Neural progenitor cell (in vitro differentiated cells): ENCODE data around the gene NTN5. TPM values are rescaled to one million over a fixed set of nuclear protein-coding genes. Genes with fewer than 3 reads are reported as not detected.

Source experiments
- DNase-seq: peaks from one replicate; pipeline ENCODE4 v3.0.0-alpha.2; 2016; ENCODE audit warnings: low spot score
- H2AFZ ChIP-seq: fragments of 200-600 bp; sonication (generic); replicated peaks from 2 replicates; pipeline ENCODE4 v1.6.1; 2016; ENCODE audit warnings: antibody characterized with exemption
- H3F3A ChIP-seq: fragments of 200-600 bp; sonication (generic); 2 replicates; pipeline ENCODE4 v1.6.1; 2016; ENCODE audit warnings: antibody characterized with exemption, low read depth
- H3K27ac ChIP-seq: fragments of 200-600 bp; sonication (generic); 2 replicates; pipeline ENCODE4 v1.5.1; 2016; ENCODE audit warnings: mild to moderate bottlenecking
- H3K27me3 ChIP-seq: fragments of 200-600 bp; sonication (generic); 2 replicates; pipeline ENCODE4 v1.6.1; 2016; ENCODE audit warnings: mild to moderate bottlenecking, moderate library complexity
- H3K36me3 ChIP-seq: fragments of 200-600 bp; sonication (generic); 2 replicates; pipeline ENCODE4 v1.5.1; 2016
- H3K4me1 ChIP-seq: fragments of 200-600 bp; sonication (generic); 2 replicates; pipeline ENCODE4 v1.6.1; 2016; ENCODE audit warnings: mixed run types
- H3K4me2 ChIP-seq: fragments of 200-600 bp; sonication (generic); 2 replicates; pipeline ENCODE4 v1.6.1; 2016
- H3K4me3 ChIP-seq: fragments of 200-600 bp; sonication (generic); 2 replicates; pipeline ENCODE4 v1.5.1; 2016
- H3K79me2 ChIP-seq: fragments of 200-600 bp; sonication (generic); 2 replicates; pipeline ENCODE4 v1.6.1; 2016; ENCODE audit warnings: low read depth
- H3K9ac ChIP-seq: fragments of 200-600 bp; sonication (generic); 2 replicates; pipeline ENCODE4 v1.6.1; 2016
- H3K9me3 ChIP-seq: fragments of 200-600 bp; sonication (generic); 2 replicates; pipeline ENCODE4 v1.5.1; 2016; ENCODE audit warnings: low read depth
- H4K20me1 ChIP-seq: fragments of 200-600 bp; sonication (generic); 2 replicates; pipeline ENCODE4 v1.6.1; 2016; ENCODE audit warnings: low read depth
- H3K27ac Mint-ChIP-seq: 3 replicates; pipeline ENCODE4 v1.8.0; 2021; ENCODE audit warnings: mixed read lengths
- H3K27me3 Mint-ChIP-seq: 2 replicates; pipeline ENCODE4 v1.8.0; 2022; ENCODE audit warnings: low read depth, mild to moderate bottlenecking, inconsistent platforms, moderate library complexity, mixed read lengths; ENCODE audit not compliant: insufficient read depth
- H3K36me3 Mint-ChIP-seq: 3 replicates; pipeline ENCODE4 v1.8.0; 2021; ENCODE audit warnings: mixed read lengths
- H3K4me1 Mint-ChIP-seq: 3 replicates; pipeline ENCODE4 v1.8.0; 2021; ENCODE audit warnings: mixed read lengths
- H3K4me3 Mint-ChIP-seq: 3 replicates; pipeline ENCODE4 v1.8.0; 2021; ENCODE audit warnings: mild to moderate bottlenecking, moderate library complexity, mixed read lengths
- H3K9me3 Mint-ChIP-seq: 3 replicates; pipeline ENCODE4 v1.8.0; 2020; ENCODE audit warnings: mixed read lengths
- CTCF ChIP-seq: fragments of 200-600 bp; sonication (generic); IDR thresholded peaks from 2 replicates; pipeline ENCODE4 v1.5.1; 2017; ENCODE audit warnings: antibody characterized with exemption, mild to moderate bottlenecking
- EZH2 ChIP-seq: fragments of 200-600 bp; sonication (generic); IDR thresholded peaks from 2 replicates; pipeline ENCODE4 v1.6.1; 2017; ENCODE audit warnings: antibody characterized with exemption, mild to moderate bottlenecking, moderate library complexity
- EZH2phosphoT487 ChIP-seq: fragments of 200-600 bp; sonication (generic); IDR thresholded peaks from 2 replicates; pipeline ENCODE4 v1.6.1; 2017; ENCODE audit warnings: antibody characterized with exemption
- total RNA-seq: library from RNA; depleted of rRNA; stranded (reverse); fragments of >200 nt; gene quantifications from 2 replicates; pipeline ENCODE4 v1.2.3, GENCODE V29; 2015; ENCODE audit warnings: low replicate concordance

NTN5 gene
- total RNA-seq, 1 donor from 2014 or later, result not detected

- H3K4me1 Mint-ChIP-seq, result peaks cover 22% of the 10 kb centered on the region
- Histone ChIP-seq H3K9me3 (no peaks in the 10 kb centered on the region), H3K9ac (no peak within 1 kb of the TSS), H3K4me1 (peaks cover 5% of the 10 kb centered on the region), H3K27ac (peak within 1 kb of the TSS; percentile 81), H3K27me3 (no peaks in the 10 kb centered on the region), H4K20me1 (no peaks in the 10 kb centered on the region), H2AFZ (peak within 1 kb of the TSS; percentile 67), H3K4me2 (peak within 1 kb of the TSS; percentile 95), H3K4me3 (peak within 1 kb of the TSS; percentile 71), H3K36me3 (no peaks in the 10 kb centered on the region), H3F3A (peaks cover 19% of the 10 kb centered on the region), H3K79me2 (peaks cover 15% of the 10 kb centered on the region)
- peak within 1 kb of the TSS; percentile 91 for H3K27ac Mint-ChIP-seq
- peak; percentile 96 for DNase-seq
- peak; percentile 83 for TF ChIP-seq CTCF
- TF ChIP-seq EZH2phosphoT487, result no peak
- peaks cover 7% of the 10 kb centered on the region for H3K27me3 Mint-ChIP-seq
- no peaks in the 10 kb centered on the region for H3K9me3 Mint-ChIP-seq
- H3K36me3 Mint-ChIP-seq, result peaks cover 2% of the 10 kb centered on the region
- peak within 1 kb of the TSS; percentile 91 for H3K4me3 Mint-ChIP-seq
Measured at GRCh38 chr19:48646001-48646721, 26.7 kb downstream of the NTN5 start, which contains the start of gene CA11. Gene CA11 (minus strand): TSS chr19:48646187. CDS start chr19:48645632, 555 bp downstream.

- peak overlapping the region; percentile 81 for H3K27ac ChIP-seq
- no peaks in the 10 kb centered on the region for H4K20me1 ChIP-seq
- H3K9me3 ChIP-seq, result no peaks in the 10 kb centered on the region
- peaks cover 15% of the 10 kb centered on the region for H3K79me2 ChIP-seq
- peaks cover 2% of the 10 kb centered on the region for H3K36me3 Mint-ChIP-seq
- peak overlapping the region; percentile 91 for H3K27ac Mint-ChIP-seq
- H2AFZ ChIP-seq, result peak overlapping the region; percentile 67
- peak overlapping the region; percentile 95 for H3K4me2 ChIP-seq
- no peak overlapping the region for H3K9ac ChIP-seq
- H3K9me3 Mint-ChIP-seq, result no peaks in the 10 kb centered on the region
- peaks cover 7% of the 10 kb centered on the region for H3K27me3 Mint-ChIP-seq
- H3K36me3 ChIP-seq, result no peaks in the 10 kb centered on the region
- H3K4me1 ChIP-seq, result peaks cover 5% of the 10 kb centered on the region
- H3K4me1 Mint-ChIP-seq, result peaks cover 22% of the 10 kb centered on the region
- H3K4me3 ChIP-seq, result peak overlapping the region; percentile 71
- peak overlapping the region; percentile 91 for H3K4me3 Mint-ChIP-seq
- peak; percentile 70 for DNase-seq
- peaks cover 19% of the 10 kb centered on the region for H3F3A ChIP-seq
- no peak for TF ChIP-seq EZH2
- H3K27me3 ChIP-seq, result no peaks in the 10 kb centered on the region
Measured at GRCh38 chr19:48645620-48646000, 27.2 kb downstream of the NTN5 start.

GRCh38 chr19:48644839-48645619, 27.8 kb downstream of the NTN5 start:
- no peaks in the 10 kb centered on the region for H3K36me3 ChIP-seq
- DNase-seq, result peak; percentile 90
- H3K4me1 ChIP-seq, result peaks cover 5% of the 10 kb centered on the region
- H3K27me3 Mint-ChIP-seq, result peaks cover 7% of the 10 kb centered on the region
- no peaks in the 10 kb centered on the region for H3K27me3 ChIP-seq
- peak overlapping the region; percentile 81 for H3K27ac ChIP-seq
- no peaks in the 10 kb centered on the region for H4K20me1 ChIP-seq
- peak overlapping the region; percentile 85 for H3K27ac Mint-ChIP-seq
- H3K9me3 ChIP-seq, result no peaks in the 10 kb centered on the region
- no peak for TF ChIP-seq EZH2
- TF ChIP-seq CTCF, result no peak
- TF ChIP-seq EZH2phosphoT487, result no peak
- no peaks in the 10 kb centered on the region for H3K9me3 Mint-ChIP-seq
- H3F3A ChIP-seq, result peaks cover 19% of the 10 kb centered on the region
- H3K4me3 ChIP-seq, result peak overlapping the region; percentile 71
- peaks cover 23% of the 10 kb centered on the region for H3K4me1 Mint-ChIP-seq
- H3K79me2 ChIP-seq, result peaks cover 15% of the 10 kb centered on the region
- H3K4me3 Mint-ChIP-seq, result peak overlapping the region; percentile 91
- peak overlapping the region; percentile 95 for H3K4me2 ChIP-seq
- H3K36me3 Mint-ChIP-seq, result peaks cover 3% of the 10 kb centered on the region
- no peak overlapping the region for H3K9ac ChIP-seq
- H2AFZ ChIP-seq, result peak overlapping the region; percentile 67
